DND-41 (cell line): ENCODE results near the gene CYCS.

Source experiments
- ATAC-seq: fragments of 200-7000 bp; cut with Tn5 transposase; 3 replicates; pipeline ENCODE4 v1.9.1; 2021; ENCODE audit warnings: low read depth; ENCODE audit not compliant: insufficient read depth
- DNase-seq: peaks from one replicate; pipeline ENCODE4 v3.0.0-alpha.2; 2020
- H2AFZ ChIP-seq: 2 replicates; pipeline ENCODE4 v1.6.0; 2012; ENCODE audit warnings: low read depth, low read length
- H3K27ac ChIP-seq: 2 replicates; pipeline ENCODE4 v1.5.1; 2012; ENCODE audit warnings: low read length, inconsistent platforms
- H3K27me3 ChIP-seq: fragments of 200-600 bp; sonication (generic); 2 replicates; pipeline ENCODE4 v1.6.0; 2012; ENCODE audit warnings: low read length, mild to moderate bottlenecking, inconsistent platforms; ENCODE audit not compliant: insufficient read depth, poor library complexity
- H3K36me3 ChIP-seq: 2 replicates; pipeline ENCODE4 v1.5.1; 2012; ENCODE audit warnings: low read length, inconsistent platforms; ENCODE audit not compliant: insufficient read depth
- H3K4me1 ChIP-seq: 2 replicates; pipeline ENCODE4 v1.5.1; 2012; ENCODE audit warnings: mild to moderate bottlenecking, low read length; ENCODE audit not compliant: insufficient read depth
- H3K4me2 ChIP-seq: 2 replicates; pipeline ENCODE4 v1.6.0; 2012; ENCODE audit warnings: mild to moderate bottlenecking, moderate library complexity, low read length, inconsistent platforms; ENCODE audit not compliant: insufficient read depth
- H3K4me3 ChIP-seq, 2 experiments: fragments of 200-600 bp in 1 of 2; shearing (Covaris generic) in 1 of 2; 2 replicates each; pipeline ENCODE4 v1.5.1; 2012 to 2016; ENCODE audit warnings: inconsistent platforms in 2 of 2, low read length in 2 of 2, mild to moderate bottlenecking in 2 of 2, low read depth in 1 of 2, moderate library complexity in 1 of 2
- H3K79me2 ChIP-seq: 2 replicates; pipeline ENCODE4 v1.6.0; 2012; ENCODE audit warnings: low read length, inconsistent platforms; ENCODE audit not compliant: insufficient read depth
- H3K9ac ChIP-seq: 2 replicates; pipeline ENCODE4 v1.6.0; 2012; ENCODE audit warnings: low read depth, mild to moderate bottlenecking, inconsistent platforms, low read length, moderate library complexity
- H3K9me3 ChIP-seq: 2 replicates; pipeline ENCODE4 v1.5.1; 2012; ENCODE audit warnings: low read length, moderate library complexity, mild to moderate bottlenecking, inconsistent platforms; ENCODE audit not compliant: insufficient read depth, severe bottlenecking
- H4K20me1 ChIP-seq: 2 replicates; pipeline ENCODE4 v1.6.0; 2012; ENCODE audit warnings: low read length; ENCODE audit not compliant: insufficient read depth
- EZH2 ChIP-seq: IDR thresholded peaks from 3 replicates; pipeline ENCODE4 v1.6.1; 2012; ENCODE audit warnings: borderline replicate concordance, low read depth, mild to moderate bottlenecking, moderate library complexity, low read length, inconsistent platforms; ENCODE audit not compliant: severe bottlenecking
- TF ChIP-seq, protein P1 (sequence below): IDR thresholded peaks from 2 replicates; pipeline ENCODE4 v1.5.1; 2012; ENCODE audit warnings: borderline replicate concordance, low read length, moderate library complexity, mild to moderate bottlenecking; ENCODE audit not compliant: poor library complexity, severe bottlenecking; ENCODE audit errors: extremely low read depth

The CYCS gene

DNA sequence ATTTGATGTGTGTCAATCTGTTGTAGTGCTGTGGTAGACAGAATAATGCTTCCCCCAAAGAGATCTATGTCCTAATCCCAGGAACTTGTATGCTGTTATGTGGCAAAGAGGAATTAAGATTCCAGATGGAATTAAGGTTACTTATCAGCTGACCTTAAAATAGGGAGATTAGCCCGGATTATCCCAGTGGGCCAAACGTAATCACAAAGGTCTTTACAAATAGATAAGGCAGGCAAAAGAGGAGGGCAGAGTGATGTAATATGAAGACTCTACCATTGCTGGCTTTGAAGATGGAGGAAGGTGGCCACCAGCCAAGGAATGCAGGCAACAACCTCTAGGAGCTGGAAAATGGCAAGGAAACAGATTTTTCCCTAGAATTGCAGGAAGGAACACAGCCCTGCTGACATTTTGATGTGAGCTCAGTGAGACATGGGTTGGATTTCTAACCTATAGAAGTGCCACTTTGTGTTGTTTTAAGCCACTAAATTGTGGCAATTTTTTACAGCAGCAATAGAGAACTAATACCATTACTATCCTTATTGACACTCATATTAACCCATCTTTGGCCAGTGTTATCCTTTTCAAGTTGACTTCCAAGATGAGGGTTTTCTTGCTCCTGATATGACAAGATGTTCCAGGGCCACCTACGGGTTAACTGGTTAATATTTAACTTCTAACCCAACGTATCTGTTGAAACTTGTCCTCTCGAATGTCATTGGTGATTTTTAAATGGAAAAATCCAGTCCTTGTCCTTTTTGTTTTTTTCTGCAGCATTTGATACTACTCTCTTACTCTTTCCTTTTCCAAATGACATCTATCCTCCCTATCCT lies 29.3 kb downstream of the CYCS start:
- H2AFZ ChIP-seq = no peak overlapping the region
- no peak overlapping the region for H3K9ac ChIP-seq
- no peaks in the 10 kb centered on the region for H3K27me3 ChIP-seq
- no peaks in the 10 kb centered on the region for H3K9me3 ChIP-seq
- H3K4me3 ChIP-seq = no peak overlapping the region
- TF ChIP-seq EZH2 = no peak
- TF ChIP-seq, protein P1, sequence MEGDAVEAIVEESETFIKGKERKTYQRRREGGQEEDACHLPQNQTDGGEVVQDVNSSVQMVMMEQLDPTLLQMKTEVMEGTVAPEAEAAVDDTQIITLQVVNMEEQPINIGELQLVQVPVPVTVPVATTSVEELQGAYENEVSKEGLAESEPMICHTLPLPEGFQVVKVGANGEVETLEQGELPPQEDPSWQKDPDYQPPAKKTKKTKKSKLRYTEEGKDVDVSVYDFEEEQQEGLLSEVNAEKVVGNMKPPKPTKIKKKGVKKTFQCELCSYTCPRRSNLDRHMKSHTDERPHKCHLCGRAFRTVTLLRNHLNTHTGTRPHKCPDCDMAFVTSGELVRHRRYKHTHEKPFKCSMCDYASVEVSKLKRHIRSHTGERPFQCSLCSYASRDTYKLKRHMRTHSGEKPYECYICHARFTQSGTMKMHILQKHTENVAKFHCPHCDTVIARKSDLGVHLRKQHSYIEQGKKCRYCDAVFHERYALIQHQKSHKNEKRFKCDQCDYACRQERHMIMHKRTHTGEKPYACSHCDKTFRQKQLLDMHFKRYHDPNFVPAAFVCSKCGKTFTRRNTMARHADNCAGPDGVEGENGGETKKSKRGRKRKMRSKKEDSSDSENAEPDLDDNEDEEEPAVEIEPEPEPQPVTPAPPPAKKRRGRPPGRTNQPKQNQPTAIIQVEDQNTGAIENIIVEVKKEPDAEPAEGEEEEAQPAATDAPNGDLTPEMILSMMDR = no peak
- H3K27ac ChIP-seq = no peak overlapping the region
- peaks cover 7% of the 10 kb centered on the region for H3K4me1 ChIP-seq
- H4K20me1 ChIP-seq = no peaks in the 10 kb centered on the region
- no peak overlapping the region for H3K4me2 ChIP-seq
- DNase-seq (no peak), ATAC-seq (no peak)
- no peaks in the 10 kb centered on the region for H3K36me3 ChIP-seq
- H3K79me2 ChIP-seq = no peaks in the 10 kb centered on the region

DNA sequence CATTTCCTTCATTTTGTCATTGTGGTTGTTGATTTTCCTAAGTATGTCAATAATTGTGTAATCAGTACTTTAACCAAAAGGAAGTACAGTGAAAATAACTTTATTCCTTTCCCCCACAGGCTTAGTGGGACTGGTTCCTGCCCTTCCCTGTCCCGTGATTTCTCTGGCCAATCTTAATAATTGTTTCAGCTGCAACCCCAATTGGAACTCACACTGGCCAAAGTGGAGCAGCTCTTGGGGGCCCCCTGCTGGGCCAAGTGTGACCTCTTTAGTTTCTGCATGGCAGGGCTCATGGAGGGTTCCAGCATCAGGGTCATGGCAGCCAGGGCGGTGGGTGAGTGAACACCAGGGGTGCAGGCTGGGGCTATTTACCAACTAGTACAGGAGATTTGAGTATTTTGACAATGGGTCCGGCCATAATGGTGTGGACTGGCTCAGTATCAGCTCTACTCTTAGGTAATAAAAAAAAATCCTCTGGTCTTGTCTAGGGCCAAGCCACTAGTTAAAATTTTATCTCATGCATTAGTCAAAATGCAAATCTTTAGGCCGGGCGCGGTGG lies 31.7 kb downstream of the CYCS start:
- Histone ChIP-seq H3K79me2 (no peaks in the 10 kb centered on the region), H3K27ac (no peak overlapping the region), H2AFZ (no peak overlapping the region), H3K4me1 (peaks cover 7% of the 10 kb centered on the region), H3K36me3 (no peaks in the 10 kb centered on the region), H3K4me2 (no peak overlapping the region), H3K9me3 (no peaks in the 10 kb centered on the region), H3K9ac (no peak overlapping the region), H3K4me3 (no peak overlapping the region), H4K20me1 (no peaks in the 10 kb centered on the region), H3K27me3 (no peaks in the 10 kb centered on the region)
- no peak for TF ChIP-seq EZH2
- TF ChIP-seq, protein P1 = peak; percentile 89
- ATAC-seq (peak; percentile 92), DNase-seq (peak; percentile 81)

DNA sequence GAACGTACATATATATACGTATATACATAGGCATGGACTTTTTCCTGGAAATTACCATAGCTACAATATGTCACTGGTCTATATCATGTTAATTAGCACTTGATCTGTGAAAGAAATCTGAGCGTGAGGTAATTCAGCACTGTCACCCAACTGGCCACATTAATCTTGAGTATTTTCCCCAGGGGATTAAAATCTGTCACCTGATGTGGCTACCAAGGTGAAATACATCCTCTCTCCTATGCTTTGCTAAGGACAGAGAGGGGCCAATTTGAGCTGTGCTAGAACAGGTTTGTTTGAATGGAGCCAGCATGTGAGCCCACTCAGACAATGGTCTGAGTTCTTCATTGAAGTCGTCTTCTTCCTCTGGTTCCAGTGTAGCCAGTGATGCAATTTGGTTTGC lies 33.3 kb downstream of the CYCS start:
- DNase-seq = no peak
- Histone ChIP-seq H3K36me3 (no peaks in the 10 kb centered on the region), H3K4me3 (no peak overlapping the region), H2AFZ (no peak overlapping the region), H4K20me1 (no peaks in the 10 kb centered on the region), H3K4me1 (peaks cover 7% of the 10 kb centered on the region), H3K27ac (no peak overlapping the region), H3K79me2 (no peaks in the 10 kb centered on the region), H3K4me2 (no peak overlapping the region), H3K27me3 (no peaks in the 10 kb centered on the region), H3K9me3 (no peaks in the 10 kb centered on the region), H3K9ac (no peak overlapping the region)
- no peak for TF ChIP-seq EZH2
- TF ChIP-seq, protein P1 = no peak
- no peak for ATAC-seq
